Endothelial cell of hepatic sinusoid (primary cell): ENCODE results near the gene KRT71.

Source experiments
- in situ Hi-C: cut with HindIII; loops from 2 replicates; pipeline ENCODE4 v1.10.0; 2017; ENCODE audit warnings: low sequenced_read_pairs

Gene KRT71

DNA sequence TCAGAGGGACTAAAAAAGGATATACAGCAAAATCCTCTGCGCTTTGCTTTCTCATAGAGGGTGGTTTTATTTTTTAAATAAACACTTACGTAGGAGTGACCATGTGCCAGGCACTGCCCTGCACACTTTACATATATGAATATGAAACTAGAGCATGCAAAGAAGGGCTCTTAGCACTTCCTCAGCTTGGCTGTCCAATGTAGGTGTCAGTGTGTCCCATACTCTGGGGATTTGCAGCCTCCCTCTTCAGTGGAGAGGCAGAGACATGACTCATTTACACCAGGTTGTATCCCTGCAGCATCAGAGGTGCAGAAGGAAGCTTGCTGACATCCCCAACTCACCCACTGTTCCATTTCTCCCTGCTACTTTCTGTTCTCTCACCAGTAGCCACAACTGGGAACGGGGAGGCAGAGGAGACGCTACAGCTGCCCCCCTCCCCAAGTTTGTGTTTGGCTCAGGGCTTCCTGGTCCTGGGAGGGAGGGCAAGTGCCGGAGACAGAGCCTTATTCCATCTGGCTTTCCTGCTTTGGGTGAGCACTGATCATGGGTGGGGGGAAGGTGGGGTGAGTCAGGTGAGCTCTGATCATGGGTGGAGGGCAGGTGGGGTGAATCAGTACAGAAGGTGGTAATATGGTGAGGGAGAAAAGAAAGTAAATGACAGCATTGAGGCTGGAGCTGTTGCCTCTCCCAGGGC lies 27.9 kb downstream of the KRT71 start:
- in situ Hi-C loops = loop anchor here (5.0 kb wide), 1 partner anchor 42 kb away; no protein-coding TSS in a partner anchor

DNA sequence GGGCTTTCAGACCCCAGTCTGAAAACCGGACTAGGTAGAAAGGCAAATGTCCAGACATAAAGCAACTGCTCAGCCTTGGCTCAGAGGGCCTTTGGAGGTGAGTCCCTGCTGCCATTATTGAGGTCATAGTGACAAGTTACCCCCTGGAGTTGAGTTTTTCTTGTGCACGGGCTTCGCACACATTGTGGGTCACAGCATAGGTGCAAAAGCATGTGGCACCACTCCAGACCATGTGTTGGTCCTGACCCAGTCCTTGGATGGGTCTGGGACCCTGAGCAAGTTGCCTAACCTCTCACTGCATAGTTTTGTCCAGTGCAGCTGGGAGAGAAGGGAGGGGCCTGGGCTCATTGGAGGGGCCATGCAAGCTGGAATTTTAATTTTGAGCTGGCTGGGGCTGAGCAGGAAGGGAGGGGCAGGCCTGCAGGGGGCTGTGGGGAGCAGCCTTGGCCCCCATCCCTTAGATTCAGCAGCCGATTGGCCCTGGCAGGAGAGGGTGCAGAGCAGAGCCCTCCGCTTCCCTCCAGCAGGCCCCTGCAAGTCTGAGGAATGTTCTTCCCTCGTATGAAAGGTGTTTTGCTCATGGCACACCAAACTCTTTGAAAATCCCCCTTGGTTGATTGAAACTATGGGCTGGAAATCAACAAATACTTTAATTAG lies 28.6 kb downstream of the KRT71 start:
- in situ Hi-C loops = loop anchor here (5.0 kb wide), 1 partner anchor 43 kb away; no protein-coding TSS in a partner anchor

GRCh38 chr12:52523824-52524223 lies 29.1 kb downstream of the KRT71 start:
- in situ Hi-C loops = loop anchor here (5.0 kb wide), 1 partner anchor 43 kb away; no protein-coding TSS in a partner anchor

DNA sequence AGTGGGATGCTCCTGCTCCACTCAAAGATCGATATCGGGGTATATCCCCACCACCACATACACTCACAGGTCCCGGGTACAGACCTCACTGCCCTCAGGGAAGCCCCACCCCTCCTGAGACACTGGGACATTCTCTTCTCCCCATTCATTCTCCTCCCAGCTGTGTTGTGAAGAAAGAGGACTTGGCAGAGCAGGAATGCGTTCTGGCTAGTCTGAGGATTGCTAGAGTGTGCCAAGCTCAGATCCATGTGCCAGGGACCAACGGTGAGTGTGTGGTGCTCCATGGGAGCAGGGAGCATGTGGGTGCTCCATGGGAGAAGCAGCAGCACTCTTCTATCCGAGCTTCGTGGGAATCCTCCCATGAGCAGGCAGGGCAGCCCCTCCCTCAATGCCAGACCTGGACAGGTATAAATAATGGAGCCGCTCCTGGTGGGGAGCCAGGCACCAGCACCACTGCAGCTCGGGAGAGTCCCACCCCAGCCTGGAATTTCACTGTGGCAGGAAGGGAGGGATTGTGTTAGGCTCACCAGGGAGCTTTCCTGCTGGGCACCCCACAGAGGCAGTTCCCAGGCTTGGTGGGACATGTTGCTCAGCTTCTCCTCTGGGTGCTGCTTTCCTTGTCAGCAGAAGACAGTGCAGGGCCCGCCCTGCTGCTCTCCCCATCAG lies 30.5 kb downstream of the KRT71 start:
- in situ Hi-C loops = loop anchor here (5.0 kb wide), 1 partner anchor 45 kb away; no protein-coding TSS in a partner anchor

DNA sequence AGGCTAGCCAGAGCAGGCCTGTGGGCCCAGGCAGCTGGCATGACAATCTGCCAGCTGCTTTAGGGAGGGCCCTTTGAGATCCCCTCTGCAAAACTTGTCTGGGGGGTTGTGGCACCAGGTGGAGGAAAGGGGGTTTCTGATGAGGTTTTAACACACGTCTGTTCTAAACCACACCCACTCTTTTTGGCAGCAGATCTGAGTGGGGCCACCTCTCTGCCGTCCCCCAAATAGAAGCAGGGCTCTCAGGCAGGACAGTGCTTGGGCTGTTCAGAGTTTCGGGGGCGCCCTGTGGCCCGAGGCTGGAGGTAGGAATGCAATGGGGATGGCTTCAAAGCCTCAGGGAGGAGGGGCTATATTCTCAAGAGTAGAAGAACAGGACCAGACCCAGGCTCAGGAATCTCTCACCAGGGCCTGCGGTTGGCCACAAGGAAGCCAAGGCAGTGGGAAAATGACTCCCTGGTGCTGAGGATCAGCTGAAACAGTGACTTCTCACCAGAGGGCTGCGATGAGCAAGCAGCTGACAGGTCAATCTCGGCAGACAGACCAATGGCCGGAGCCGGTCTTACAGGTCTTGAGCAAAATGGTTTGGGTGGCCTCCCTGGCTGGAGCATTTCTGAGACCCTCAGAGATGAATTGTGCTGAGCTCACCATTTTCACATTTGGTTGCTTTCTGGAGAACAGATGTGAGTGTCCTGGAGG lies 31.2 kb downstream of the KRT71 start:
- in situ Hi-C loops = loop anchor here (5.0 kb wide), 1 partner anchor 46 kb away; no protein-coding TSS in a partner anchor

GRCh38 chr12:52521175-52521567 lies 31.8 kb downstream of the KRT71 start:
- in situ Hi-C loops = loop anchor here (5.0 kb wide), 1 partner anchor 46 kb away; no protein-coding TSS in a partner anchor

DNA sequence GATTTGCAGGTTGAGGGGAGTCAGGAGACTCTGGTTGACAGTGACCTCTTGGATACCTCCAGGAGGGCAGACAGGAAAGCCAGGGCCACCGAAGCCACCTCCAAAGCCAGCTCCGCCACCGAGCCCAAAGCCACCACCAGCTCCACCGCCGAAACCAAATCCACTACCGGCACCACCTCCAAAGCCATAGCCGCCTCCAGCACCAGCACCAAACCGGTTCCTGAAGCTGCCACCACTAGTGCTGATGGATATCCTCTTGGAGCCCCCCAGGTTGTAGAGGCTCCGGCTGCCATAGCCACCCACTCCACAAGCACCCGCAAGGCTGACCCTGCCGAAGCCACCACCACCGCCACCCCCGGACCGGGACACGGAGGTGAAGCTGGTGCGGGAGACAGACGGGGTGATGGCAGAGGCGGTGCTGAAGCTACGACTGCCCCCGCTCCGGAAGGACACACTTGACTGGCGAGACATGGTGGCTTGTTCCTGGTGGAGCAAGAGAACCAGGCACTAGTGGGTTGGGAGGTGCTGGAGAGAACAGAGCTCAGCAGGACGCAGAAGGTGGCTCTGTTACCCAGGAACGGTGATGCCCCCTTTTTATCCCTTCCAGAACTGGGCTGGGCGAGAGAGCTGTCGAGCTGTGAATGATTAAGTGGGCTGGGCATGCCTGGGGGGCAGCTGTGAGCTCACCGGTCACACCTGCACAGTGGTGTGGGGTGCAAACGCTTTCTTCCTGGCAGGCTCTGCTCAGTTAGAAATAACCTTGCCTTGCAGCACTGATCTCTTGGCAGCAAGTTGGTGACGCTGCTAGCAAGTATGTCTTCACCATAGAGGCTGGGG lies 32.9 kb downstream of the KRT71 start, which contains the start of gene KRT5:
KRT5 (minus strand) TSS at position 569 of the 837 bp plus-strand sequence; CDS start at position 471, 98 bp downstream.
- in situ Hi-C loops = loop anchor here (5.0 kb wide), 1 partner anchor 47 kb away; no protein-coding TSS in a partner anchor

DNA sequence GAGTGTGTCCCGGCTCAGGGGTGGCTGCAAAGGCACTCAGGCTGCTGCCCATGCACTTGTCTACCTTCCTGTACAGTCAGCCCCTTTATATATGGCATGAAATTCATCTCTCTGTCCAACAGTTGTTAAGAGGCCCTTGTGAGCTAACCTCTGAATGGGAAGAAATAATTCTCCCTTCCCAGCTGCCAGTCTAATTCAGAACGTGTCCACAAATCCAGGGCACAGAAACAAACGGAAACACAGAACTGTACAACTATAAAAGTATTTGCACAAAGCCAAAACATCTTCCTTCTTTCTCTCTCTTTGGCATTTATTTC lies 33.6 kb downstream of the KRT71 start:
- in situ Hi-C loops = no loop called here

GRCh38 chr12:52518574-52519386 lies 34.2 kb downstream of the KRT71 start:
- in situ Hi-C loops = no loop called here

GRCh38 chr12:52517888-52518287 lies 35.1 kb downstream of the KRT71 start:
- in situ Hi-C loops = no loop called here

DNA sequence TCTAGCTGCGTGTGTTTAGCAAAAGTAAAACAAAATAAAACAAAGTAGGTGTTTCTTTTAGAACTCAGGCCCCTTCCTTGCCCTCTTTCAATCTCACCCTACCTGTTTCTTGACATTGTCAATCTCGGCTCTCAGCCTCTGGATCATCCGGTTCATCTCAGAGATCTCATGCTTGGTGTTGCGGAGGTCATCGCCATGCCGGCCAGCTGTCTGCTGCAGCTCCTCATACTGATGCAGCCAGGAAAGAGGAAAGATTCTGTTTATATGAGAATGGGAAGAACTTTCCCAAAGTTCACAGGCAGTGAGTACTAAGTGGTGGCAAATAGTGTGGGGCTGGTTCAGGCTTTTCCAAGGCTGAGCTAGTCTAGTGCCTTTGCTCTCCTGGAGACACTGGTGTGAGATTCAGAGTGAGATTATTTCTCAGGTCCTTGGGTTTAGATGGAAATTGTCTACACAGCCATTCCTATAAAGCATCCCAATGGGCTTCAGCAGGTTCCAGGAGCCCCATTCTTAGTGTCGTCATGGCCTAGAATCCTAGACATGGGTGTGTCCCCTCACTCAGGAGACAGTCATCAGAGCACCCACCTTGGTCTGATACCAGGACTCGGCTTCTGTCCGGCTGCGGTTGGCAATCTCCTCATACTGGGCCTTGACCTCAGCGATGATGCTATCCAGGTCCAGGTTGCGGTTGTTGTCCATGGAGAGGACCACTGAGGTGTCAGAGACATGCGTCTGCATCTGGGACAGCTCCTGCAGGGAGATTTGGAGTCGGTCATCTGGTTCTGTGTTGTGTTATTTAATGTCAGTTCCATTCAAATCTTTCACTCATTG lies 35.7 kb downstream of the KRT71 start:
- in situ Hi-C loops = no loop called here

DNA sequence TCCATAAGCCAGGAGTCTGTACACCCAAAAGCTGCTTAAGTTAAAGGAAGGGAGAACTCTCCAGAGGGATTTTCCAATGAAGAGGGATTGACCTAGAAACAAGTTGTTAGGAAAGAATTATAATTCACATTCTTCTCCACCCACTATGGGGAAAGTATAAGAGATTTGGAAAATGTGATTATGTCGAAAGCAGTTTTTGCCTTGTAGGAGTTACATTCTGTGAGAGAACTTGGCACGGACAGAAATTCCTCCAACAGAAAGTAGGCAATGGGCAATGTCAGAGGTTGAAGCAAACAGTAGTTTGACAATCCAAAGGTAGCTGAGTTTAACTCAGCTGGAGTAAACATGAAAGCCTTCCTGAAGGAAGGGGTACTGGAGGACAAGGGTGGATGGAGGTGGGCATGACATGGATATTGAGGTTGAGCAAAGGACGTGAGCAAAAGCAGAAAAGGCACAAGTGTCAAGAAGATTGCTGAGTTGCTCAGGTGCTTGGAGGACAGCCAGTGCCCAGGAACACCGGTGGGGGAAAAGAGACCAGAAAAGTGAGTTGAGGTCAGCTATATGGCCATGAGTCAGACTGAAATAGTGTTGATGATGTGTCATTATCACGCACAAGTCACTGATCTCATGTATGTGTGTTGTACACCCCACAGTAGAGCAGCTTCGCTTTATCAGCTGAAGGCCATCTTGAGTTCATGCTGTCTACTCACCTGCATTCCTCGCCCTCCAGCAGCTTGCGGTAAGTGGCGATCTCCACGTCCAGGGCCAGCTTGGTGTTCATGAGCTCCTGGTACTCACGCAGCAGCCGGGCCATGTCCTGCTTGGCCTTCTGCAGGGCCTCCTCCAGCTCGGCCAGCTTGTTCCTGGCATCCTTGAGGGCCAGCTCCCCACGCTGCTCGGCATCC lies 36.8 kb downstream of the KRT71 start:
- in situ Hi-C loops = no loop called here

- in situ Hi-C loops = no loop called here
These were observed 37.7 kb downstream of the KRT71 start for GRCh38 chr12:52515319-52515646.

DNA sequence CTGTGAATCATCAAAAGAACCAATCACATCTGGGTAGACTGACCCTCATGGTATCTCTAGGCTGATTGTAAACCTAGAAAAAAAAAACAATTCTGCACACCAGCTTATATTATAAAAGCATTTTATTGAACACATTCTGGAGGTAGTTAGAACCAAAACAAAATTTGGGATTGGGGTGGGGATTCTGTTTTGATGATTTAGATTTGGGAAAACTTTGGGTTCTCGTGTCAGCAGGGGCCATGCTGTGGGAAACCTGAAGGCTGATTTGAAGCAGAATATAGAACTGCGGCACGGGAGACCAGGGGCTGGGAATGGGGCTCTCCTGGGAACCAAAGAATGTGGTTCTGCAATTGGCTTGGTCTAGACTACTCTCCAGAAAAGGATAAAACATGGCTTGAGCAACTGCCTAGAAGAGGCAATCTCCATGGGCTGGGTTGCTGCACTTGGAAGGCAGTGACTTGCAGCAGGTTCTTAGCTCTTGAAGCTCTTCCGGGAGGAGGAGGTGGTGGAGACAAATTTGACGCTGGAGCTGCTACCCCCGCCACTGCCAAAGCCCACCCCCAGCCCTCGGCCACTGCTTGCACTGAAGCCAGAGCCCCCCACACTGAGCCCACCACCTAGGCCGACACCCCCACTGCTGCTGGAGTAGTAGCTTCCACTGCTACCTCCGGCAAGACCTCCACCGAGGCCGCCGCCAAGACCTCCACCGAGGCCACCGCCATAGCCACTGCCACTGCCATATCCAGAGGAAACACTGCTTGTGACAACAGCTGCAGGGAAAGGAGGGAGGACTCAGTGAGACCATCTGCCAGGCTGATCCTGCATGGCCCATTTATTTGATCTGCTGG lies 38.2 kb downstream of the KRT71 start:
- in situ Hi-C loops = no loop called here

DNA sequence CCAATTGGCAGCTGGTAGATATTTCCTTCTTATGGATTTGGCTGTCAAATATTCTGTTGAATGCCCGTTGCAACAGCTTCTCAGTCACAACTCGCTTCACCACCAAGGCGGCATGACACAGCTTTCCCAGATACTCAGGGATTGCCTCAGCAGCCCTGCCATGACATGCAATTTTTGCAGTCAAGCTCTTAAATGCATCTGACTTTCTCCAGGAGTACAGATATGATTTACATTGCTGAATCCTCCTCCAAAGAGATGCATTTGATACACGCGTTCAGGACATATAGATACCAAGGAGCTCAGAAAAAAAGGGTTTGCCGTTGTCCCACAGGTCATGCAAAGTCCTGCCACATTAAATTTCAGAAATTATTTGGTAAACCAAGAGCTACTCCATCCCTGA lies 39.2 kb downstream of the KRT71 start:
- in situ Hi-C loops = no loop called here

DNA sequence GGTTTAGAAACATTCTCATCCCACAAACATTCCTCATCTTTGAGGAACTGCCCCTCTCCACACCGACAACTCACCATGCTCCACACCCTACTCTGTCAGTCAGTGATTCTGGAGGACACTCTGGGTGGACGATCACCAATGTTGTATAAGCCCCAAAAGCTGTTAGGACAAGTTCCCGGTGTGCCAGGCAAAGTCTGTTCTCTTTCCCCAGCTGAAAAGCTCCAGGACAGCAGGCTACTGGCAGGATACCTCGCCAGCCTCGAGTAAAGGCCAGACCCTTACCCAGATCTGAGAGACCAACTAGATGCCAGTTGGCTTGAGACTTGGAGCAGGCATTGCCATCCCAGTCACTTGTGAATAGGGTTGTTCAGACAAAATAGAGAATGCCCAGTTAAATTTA lies 44.7 kb downstream of the KRT71 start:
- in situ Hi-C loops = no loop called here
